ENCODE data around the gene LRRC9.

LRRC9 gene

DNA sequence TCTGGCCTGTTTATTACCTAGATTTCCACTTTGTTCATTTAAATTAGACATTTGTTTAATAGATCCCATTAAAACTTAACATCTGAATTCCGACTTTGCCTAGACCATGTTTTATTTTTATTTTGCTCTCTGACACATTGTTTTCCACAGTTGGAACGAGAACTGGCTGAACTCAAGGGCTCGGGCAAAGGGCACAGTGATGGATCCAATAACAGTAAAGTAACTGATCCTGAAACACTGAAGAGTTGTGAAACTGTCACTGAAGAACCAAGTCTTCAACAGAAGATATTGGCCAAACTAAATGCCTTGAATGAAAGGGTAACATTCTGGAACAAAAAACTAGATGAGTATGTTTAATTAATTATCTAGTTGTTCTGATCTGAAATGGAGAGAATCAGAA, 39.7 kb downstream of the LRRC9 start:
- TF ChIP-seq ZNF16 (tag by site-specific recombination; IDR thresholded peaks at IDR 0.05; ENCODE audit: low read depth) (no peak), ZNF248 (tag by site-specific recombination; IDR thresholded peaks at IDR 0.05) (no peak), ZFP41 (tag by site-specific recombination; IDR thresholded peaks at IDR 0.05; ENCODE audit: borderline replicate concordance) (no peak), ZNF239 (tag by site-specific recombination; IDR thresholded peaks at IDR 0.05) (no peak), ZNF132 (tag by site-specific recombination; IDR thresholded peaks at IDR 0.05; ENCODE audit: borderline replicate concordance) (no peak), ZBTB17 (tag by site-specific recombination; IDR thresholded peaks at IDR 0.05) (no peak), ZNF146 (tag by site-specific recombination; IDR thresholded peaks at IDR 0.05) (no peak), ZNF843 (tag by site-specific recombination; IDR thresholded peaks at IDR 0.05) (no peak), ZNF426 (tag by site-specific recombination; IDR thresholded peaks at IDR 0.05) (no peak), GLIS2 (tag by site-specific recombination; IDR thresholded peaks at IDR 0.05) (no peak), ZNF354C (tag by site-specific recombination; IDR thresholded peaks at IDR 0.05; ENCODE audit: borderline replicate concordance, low read depth) (no peak), ZNF341 (tag by site-specific recombination; IDR thresholded peaks at IDR 0.05; ENCODE audit: low read depth) (no peak), ZNF629 (tag by site-specific recombination; IDR thresholded peaks at IDR 0.05) (no peak), SCRT2 (tag by site-specific recombination; IDR thresholded peaks at IDR 0.05) (no peak), ZNF596 (tag by site-specific recombination; IDR thresholded peaks at IDR 0.05) (no peak), ZNF221 (tag by site-specific recombination; IDR thresholded peaks at IDR 0.05; ENCODE audit: borderline replicate concordance) (no peak), SP3 (tag by site-specific recombination; IDR thresholded peaks at IDR 0.05) (no peak)
- TF ChIP-seq, protein P1, sequence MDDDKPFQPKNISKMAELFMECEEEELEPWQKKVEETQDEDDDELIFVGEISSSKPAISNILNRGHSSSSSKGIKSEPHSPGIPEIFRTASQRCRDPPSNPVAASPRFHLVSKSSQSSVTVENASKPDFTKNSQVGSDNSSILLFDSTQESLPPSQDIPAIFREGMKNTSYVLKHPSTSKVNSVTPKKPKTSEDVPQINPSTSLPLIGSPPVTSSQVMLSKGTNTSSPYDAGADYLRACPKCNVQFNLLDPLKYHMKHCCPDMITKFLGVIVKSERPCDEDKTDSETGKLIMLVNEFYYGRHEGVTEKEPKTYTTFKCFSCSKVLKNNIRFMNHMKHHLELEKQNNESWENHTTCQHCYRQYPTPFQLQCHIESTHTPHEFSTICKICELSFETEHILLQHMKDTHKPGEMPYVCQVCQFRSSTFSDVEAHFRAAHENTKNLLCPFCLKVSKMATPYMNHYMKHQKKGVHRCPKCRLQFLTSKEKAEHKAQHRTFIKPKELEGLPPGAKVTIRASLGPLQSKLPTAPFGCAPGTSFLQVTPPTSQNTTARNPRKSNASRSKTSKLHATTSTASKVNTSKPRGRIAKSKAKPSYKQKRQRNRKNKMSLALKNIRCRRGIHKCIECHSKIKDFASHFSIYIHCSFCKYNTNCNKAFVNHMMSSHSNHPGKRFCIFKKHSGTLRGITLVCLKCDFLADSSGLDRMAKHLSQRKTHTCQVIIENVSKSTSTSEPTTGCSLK (tag by site-specific recombination; IDR thresholded peaks at IDR 0.05), result no peak
- TF ChIP-seq, protein P2, sequence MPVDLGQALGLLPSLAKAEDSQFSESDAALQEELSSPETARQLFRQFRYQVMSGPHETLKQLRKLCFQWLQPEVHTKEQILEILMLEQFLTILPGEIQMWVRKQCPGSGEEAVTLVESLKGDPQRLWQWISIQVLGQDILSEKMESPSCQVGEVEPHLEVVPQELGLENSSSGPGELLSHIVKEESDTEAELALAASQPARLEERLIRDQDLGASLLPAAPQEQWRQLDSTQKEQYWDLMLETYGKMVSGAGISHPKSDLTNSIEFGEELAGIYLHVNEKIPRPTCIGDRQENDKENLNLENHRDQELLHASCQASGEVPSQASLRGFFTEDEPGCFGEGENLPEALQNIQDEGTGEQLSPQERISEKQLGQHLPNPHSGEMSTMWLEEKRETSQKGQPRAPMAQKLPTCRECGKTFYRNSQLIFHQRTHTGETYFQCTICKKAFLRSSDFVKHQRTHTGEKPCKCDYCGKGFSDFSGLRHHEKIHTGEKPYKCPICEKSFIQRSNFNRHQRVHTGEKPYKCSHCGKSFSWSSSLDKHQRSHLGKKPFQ (tag by site-specific recombination; IDR thresholded peaks at IDR 0.05), result no peak
- no peaks in the 10 kb centered on the region for H3K4me1 ChIP-seq (ENCODE audit: control insufficient read depth, insufficient read depth, low read length)
- H3K27ac ChIP-seq (ENCODE audit: extremely low read depth, low read depth, low read length), result no peak overlapping the region
- ChIA-PET CTCF (no interaction called here), POLR2A (no interaction called here)
- H3K4me3 ChIP-seq (ENCODE audit: low read depth, low read length), result no peak overlapping the region
- H3K36me3 ChIP-seq (ENCODE audit: control insufficient read depth in 2 of 2, insufficient read depth in 1 of 2, low read length in 2 of 2), result no peaks in the 10 kb centered on the region
- H3K9me3 ChIP-seq (ENCODE audit: control insufficient read depth, insufficient read depth, low read depth, low read length), result no peaks in the 10 kb centered on the region

DNA sequence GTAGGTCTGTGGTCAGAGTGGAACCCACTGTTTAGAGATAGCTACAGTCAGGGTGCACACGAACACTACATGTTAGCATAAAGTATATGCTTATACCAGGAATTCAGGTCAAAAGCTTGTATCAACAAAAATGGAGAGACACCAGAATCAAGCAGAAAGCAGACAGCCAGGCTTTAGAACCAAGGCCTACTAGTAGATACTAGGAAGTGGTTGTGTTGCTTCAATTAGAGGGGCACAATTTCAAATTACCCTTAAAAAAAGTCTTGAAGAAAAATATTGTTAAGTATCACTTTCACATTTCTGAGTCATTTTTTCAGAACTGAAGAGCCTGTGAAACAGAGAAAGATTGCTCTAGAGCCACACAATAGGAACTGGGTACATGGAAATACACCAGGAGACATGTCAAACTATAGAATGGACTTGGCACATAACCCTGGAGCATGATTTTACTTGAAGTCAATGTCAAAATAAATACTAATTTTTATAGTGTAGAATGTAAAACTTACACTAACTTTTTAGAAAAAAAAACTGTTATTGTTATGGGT, 41.6 kb downstream of the LRRC9 start:
- H3K9me3 ChIP-seq (ENCODE audit: control insufficient read depth, insufficient read depth, low read depth, low read length), result no peaks in the 10 kb centered on the region
- POLR2A ChIA-PET, result no interaction called here
- H3K27ac ChIP-seq (ENCODE audit: extremely low read depth, low read depth, low read length), result no peak overlapping the region
- no peaks in the 10 kb centered on the region for H3K4me1 ChIP-seq (ENCODE audit: control insufficient read depth, insufficient read depth, low read length)
- no peaks in the 10 kb centered on the region for H3K36me3 ChIP-seq (ENCODE audit: control insufficient read depth in 2 of 2, insufficient read depth in 1 of 2, low read length in 2 of 2)
- TF ChIP-seq ZNF555 (tag by site-specific recombination; conservative IDR thresholded peaks at IDR 0.05) (no peak), KLF9 (tag by site-specific recombination; IDR thresholded peaks at IDR 0.05; ENCODE audit: low read depth) (no peak), ZNF146 (tag by site-specific recombination; IDR thresholded peaks at IDR 0.05) (no peak), ZNF621 (tag by site-specific recombination; IDR thresholded peaks at IDR 0.05) (no peak), ZNF514 (tag by site-specific recombination; IDR thresholded peaks at IDR 0.05) (no peak), ZNF214 (tag by site-specific recombination; IDR thresholded peaks at IDR 0.05; ENCODE audit: borderline replicate concordance) (no peak), ZBTB7A (tag by site-specific recombination; IDR thresholded peaks at IDR 0.05; ENCODE audit: low read depth) (no peak), TRIM28 (IDR thresholded peaks at IDR 0.05; ENCODE audit: borderline replicate concordance, low read length) (no peak), ZNF544 (tag by site-specific recombination; IDR thresholded peaks at IDR 0.05) (no peak), ZNF416 (tag by site-specific recombination; IDR thresholded peaks at IDR 0.05) (no peak), IKZF3 (tag by site-specific recombination; IDR thresholded peaks at IDR 0.05) (no peak)
- TF ChIP-seq, protein P3, sequence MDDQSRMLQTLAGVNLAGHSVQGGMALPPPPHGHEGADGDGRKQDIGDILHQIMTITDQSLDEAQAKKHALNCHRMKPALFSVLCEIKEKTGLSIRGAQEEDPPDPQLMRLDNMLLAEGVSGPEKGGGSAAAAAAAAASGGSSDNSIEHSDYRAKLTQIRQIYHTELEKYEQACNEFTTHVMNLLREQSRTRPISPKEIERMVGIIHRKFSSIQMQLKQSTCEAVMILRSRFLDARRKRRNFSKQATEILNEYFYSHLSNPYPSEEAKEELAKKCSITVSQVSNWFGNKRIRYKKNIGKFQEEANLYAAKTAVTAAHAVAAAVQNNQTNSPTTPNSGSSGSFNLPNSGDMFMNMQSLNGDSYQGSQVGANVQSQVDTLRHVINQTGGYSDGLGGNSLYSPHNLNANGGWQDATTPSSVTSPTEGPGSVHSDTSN (CRISPR knock-in tag; IDR thresholded peaks at IDR 0.05), result no peak
- TF ChIP-seq, protein P4, sequence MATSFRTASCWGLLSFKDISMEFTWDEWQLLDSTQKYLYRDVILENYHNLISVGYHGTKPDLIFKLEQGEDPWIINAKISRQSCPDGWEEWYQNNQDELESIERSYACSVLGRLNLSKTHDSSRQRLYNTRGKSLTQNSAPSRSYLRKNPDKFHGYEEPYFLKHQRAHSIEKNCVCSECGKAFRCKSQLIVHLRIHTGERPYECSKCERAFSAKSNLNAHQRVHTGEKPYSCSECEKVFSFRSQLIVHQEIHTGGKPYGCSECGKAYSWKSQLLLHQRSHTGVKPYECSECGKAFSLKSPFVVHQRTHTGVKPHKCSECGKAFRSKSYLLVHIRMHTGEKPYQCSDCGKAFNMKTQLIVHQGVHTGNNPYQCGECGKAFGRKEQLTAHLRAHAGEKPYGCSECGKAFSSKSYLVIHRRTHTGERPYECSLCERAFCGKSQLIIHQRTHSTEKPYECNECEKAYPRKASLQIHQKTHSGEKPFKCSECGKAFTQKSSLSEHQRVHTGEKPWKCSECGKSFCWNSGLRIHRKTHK (tag by site-specific recombination; IDR thresholded peaks at IDR 0.05), result no peak
- H3K4me3 ChIP-seq (ENCODE audit: low read depth, low read length), result no peak overlapping the region
- CTCF ChIA-PET, result interaction anchor here (0.6 to 1.5 kb wide), 4 partner anchors 9 to 281 kb away, joined by 3 to 8 read pairs (median 4); partner anchors contain the start of gene DHRS7
